IPS-20b (cell line): ENCODE results near the gene MRGPRF.

ENCODE experiments used
- H3K27ac ChIP-seq: one replicate; pipeline ENCODE4 v1.5.1; 2013; ENCODE audit warnings: low read length
- H3K27me3 ChIP-seq: 2 replicates; pipeline ENCODE4 v1.6.1; 2013; ENCODE audit warnings: mild to moderate bottlenecking, low read length, inconsistent platforms; ENCODE audit not compliant: insufficient read depth
- H3K36me3 ChIP-seq: 2 replicates; pipeline ENCODE4 v1.6.1; 2013; ENCODE audit warnings: low read depth, mild to moderate bottlenecking, inconsistent platforms, low read length, moderate library complexity; ENCODE audit not compliant: insufficient read depth
- H3K4me1 ChIP-seq: 2 replicates; pipeline ENCODE4 v1.6.1; 2013; ENCODE audit warnings: mild to moderate bottlenecking, control low read depth, inconsistent platforms, low read length, moderate library complexity; ENCODE audit not compliant: insufficient read depth
- H3K4me3 ChIP-seq: 2 replicates; pipeline ENCODE4 v1.5.1; 2013; ENCODE audit warnings: mild to moderate bottlenecking, low read length, inconsistent platforms
- H3K9ac ChIP-seq: 2 replicates; pipeline ENCODE4 v1.6.1; 2013; ENCODE audit warnings: low read depth, mild to moderate bottlenecking, inconsistent platforms, low read length, moderate library complexity
- H3K9me3 ChIP-seq: 2 replicates; pipeline ENCODE4 v1.6.1; 2013; ENCODE audit warnings: mild to moderate bottlenecking, low read depth, low read length, inconsistent platforms; ENCODE audit not compliant: insufficient read depth

MRGPRF gene

GRCh38 chr11:68973219-68973618, 39.8 kb downstream of the MRGPRF start:
- Histone ChIP-seq H3K4me1 (no peaks in the 10 kb centered on the region), H3K36me3 (no peaks in the 10 kb centered on the region), H3K4me3 (no peak overlapping the region), H3K27ac (no peak overlapping the region), H3K9ac (no peak overlapping the region), H3K9me3 (no peaks in the 10 kb centered on the region), H3K27me3 (no peaks in the 10 kb centered on the region)

- Histone ChIP-seq H3K4me1 (no peaks in the 10 kb centered on the region), H3K27me3 (no peaks in the 10 kb centered on the region), H3K27ac (no peak overlapping the region), H3K4me3 (no peak overlapping the region), H3K36me3 (no peaks in the 10 kb centered on the region), H3K9me3 (no peaks in the 10 kb centered on the region), H3K9ac (no peak overlapping the region)
Observed at GRCh38 chr11:68970921-68971636, 42.0 kb downstream of the MRGPRF start.

- Histone ChIP-seq H3K9me3 (no peaks in the 10 kb centered on the region), H3K4me1 (no peaks in the 10 kb centered on the region), H3K27ac (no peak overlapping the region), H3K4me3 (no peak overlapping the region), H3K9ac (no peak overlapping the region), H3K36me3 (no peaks in the 10 kb centered on the region), H3K27me3 (no peaks in the 10 kb centered on the region)
Observed at GRCh38 chr11:68969386-68969785, 43.7 kb downstream of the MRGPRF start.

- H3K27me3 ChIP-seq: no peaks in the 10 kb centered on the region
Observed at GRCh38 chr11:68968306-68969250, 44.5 kb downstream of the MRGPRF start.

GRCh38 chr11:68966894-68967780, 45.9 kb downstream of the MRGPRF start:
- Histone ChIP-seq H3K4me1 (no peaks in the 10 kb centered on the region), H3K27me3 (no peaks in the 10 kb centered on the region), H3K9me3 (no peaks in the 10 kb centered on the region), H3K36me3 (no peaks in the 10 kb centered on the region), H3K27ac (no peak overlapping the region), H3K4me3 (no peak overlapping the region), H3K9ac (no peak overlapping the region)

More at GRCh38 chr11:68968306-68969250, 44.5 kb downstream of the MRGPRF start:
- Histone ChIP-seq H3K4me3 (no peak overlapping the region), H3K36me3 (no peaks in the 10 kb centered on the region), H3K9ac (no peak overlapping the region), H3K27ac (no peak overlapping the region), H3K4me1 (no peaks in the 10 kb centered on the region), H3K9me3 (no peaks in the 10 kb centered on the region)

- Histone ChIP-seq H3K4me1 (no peaks in the 10 kb centered on the region), H3K4me3 (no peak overlapping the region), H3K36me3 (no peaks in the 10 kb centered on the region), H3K9me3 (no peaks in the 10 kb centered on the region), H3K9ac (no peak overlapping the region), H3K27me3 (no peaks in the 10 kb centered on the region), H3K27ac (no peak overlapping the region)
Observed at GRCh38 chr11:68965901-68966853, 46.9 kb downstream of the MRGPRF start.

- Histone ChIP-seq H3K27ac (no peak overlapping the region), H3K9me3 (no peaks in the 10 kb centered on the region), H3K9ac (no peak overlapping the region), H3K4me1 (no peaks in the 10 kb centered on the region), H3K4me3 (no peak overlapping the region), H3K36me3 (no peaks in the 10 kb centered on the region), H3K27me3 (no peaks in the 10 kb centered on the region)
Observed at GRCh38 chr11:68963779-68964178, 49.3 kb downstream of the MRGPRF start.

- Histone ChIP-seq H3K27me3 (no peaks in the 10 kb centered on the region), H3K4me1 (no peaks in the 10 kb centered on the region)
Observed at GRCh38 chr11:68962527-68963250, 50.4 kb downstream of the MRGPRF start.

GRCh38 chr11:68961245-68961644, 51.8 kb downstream of the MRGPRF start:
- no peaks in the 10 kb centered on the region for H3K36me3 ChIP-seq
- no peak overlapping the region for H3K9ac ChIP-seq
- H3K4me1 ChIP-seq: no peaks in the 10 kb centered on the region
- no peaks in the 10 kb centered on the region for H3K27me3 ChIP-seq
- H3K4me3 ChIP-seq: no peak overlapping the region
- H3K9me3 ChIP-seq: no peaks in the 10 kb centered on the region
- no peak overlapping the region for H3K27ac ChIP-seq

More at GRCh38 chr11:68962527-68963250, 50.4 kb downstream of the MRGPRF start:
- Histone ChIP-seq H3K4me3 (no peak overlapping the region), H3K9me3 (no peaks in the 10 kb centered on the region), H3K9ac (no peak overlapping the region), H3K27ac (no peak overlapping the region), H3K36me3 (no peaks in the 10 kb centered on the region)
